ENCODE results near the gene ST8SIA4. TPM values are rescaled to one million over a fixed set of nuclear protein-coding genes. Genes with fewer than 3 reads are reported as not detected.
A peak's percentile ranks its signal among the peaks of the same experiment; 100 is the strongest.

Gene ST8SIA4, protein sequence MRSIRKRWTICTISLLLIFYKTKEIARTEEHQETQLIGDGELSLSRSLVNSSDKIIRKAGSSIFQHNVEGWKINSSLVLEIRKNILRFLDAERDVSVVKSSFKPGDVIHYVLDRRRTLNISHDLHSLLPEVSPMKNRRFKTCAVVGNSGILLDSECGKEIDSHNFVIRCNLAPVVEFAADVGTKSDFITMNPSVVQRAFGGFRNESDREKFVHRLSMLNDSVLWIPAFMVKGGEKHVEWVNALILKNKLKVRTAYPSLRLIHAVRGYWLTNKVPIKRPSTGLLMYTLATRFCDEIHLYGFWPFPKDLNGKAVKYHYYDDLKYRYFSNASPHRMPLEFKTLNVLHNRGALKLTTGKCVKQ
- 1.4 TPM for polyA plus RNA-seq (2013, experiment 1 of 4)
- 0.64 TPM for polyA plus RNA-seq (2013, experiment 2 of 4)
- polyA plus RNA-seq (2013, experiment 3 of 4): 1.3 TPM
- polyA plus RNA-seq (2013, experiment 4 of 4): 1.1 TPM

DNA sequence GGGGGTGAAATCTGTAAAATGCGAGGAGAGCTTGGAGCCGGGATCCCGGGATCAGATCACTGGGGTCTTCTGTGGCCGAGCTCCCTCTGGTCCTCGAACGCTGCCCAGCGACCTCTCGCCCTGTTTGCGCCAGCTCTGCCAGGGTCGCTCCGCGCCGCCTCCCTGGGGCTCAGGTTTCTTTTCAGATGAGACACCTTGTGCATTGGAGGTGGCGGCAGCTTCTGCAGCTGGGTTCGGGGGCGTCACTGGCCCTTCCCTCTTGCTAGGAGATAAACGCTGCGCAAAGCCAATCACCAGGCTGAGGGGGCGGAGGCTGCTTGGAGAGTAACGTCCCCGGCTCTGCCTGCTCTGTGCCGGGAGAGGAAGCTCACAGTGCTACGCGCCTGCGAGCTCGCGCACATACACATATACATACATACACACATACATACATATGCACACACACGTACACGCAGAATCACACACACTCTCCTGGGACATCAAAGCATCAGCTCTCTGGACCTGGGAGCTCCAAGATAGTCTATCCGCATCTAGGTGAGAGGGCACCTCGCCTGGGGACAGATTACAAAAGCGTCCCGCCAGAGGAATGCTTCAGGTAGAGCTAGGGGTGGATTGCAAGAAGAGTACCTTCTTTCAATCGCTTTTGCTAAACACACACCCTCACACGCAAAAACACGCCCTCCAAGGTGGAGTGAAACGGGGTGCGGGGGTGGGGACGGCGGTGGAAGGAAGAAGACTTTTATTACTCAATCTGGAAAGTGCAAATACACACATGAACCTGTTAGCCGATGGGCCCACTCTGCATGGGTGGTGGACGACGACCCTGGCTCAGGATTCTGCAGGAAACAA is at the start of gene ST8SIA4:
Gene ST8SIA4, minus strand, starts transcription at position 244 of the 849 bp plus-strand sequence. CDS start 327 bp downstream, outside the sequence.
- no peak within 1 kb of the TSS for H3K27ac ChIP-seq (ENCODE audit: insufficient read depth, low read depth, low read length, poor library complexity, severe bottlenecking)
- 5 to 6% methylated on average over 39 to 42 of the region's 43 CpGs for WGBS, 2 experiments
- peaks cover 15% of the 10 kb centered on the region for H3K4me1 ChIP-seq (ENCODE audit: control insufficient read depth, insufficient read depth, low read length)
- H3K36me3 ChIP-seq (ENCODE audit: control insufficient read depth, insufficient read depth, low read length): no peaks in the 10 kb centered on the region
- H3K9me3 ChIP-seq (ENCODE audit: control insufficient read depth, low read length): no peaks in the 10 kb centered on the region
- H3K4me3 ChIP-seq (ENCODE audit: insufficient read depth, low read depth, low read length): peak within 1 kb of the TSS; percentile 40
- peaks cover 58% of the 10 kb centered on the region for H3K27me3 ChIP-seq (ENCODE audit: control insufficient read depth, insufficient read depth, low read length, poor library complexity, severe bottlenecking)

- Histone ChIP-seq H3K4me3 (ENCODE audit: insufficient read depth, low read depth, low read length) (no peak overlapping the region), H3K27ac (ENCODE audit: insufficient read depth, low read depth, low read length, poor library complexity, severe bottlenecking) (no peak overlapping the region), H3K9me3 (ENCODE audit: control insufficient read depth, low read length) (no peaks in the 10 kb centered on the region), H3K36me3 (ENCODE audit: control insufficient read depth, insufficient read depth, low read length) (no peaks in the 10 kb centered on the region), H3K4me1 (ENCODE audit: control insufficient read depth, insufficient read depth, low read length) (no peaks in the 10 kb centered on the region), H3K27me3 (ENCODE audit: control insufficient read depth, insufficient read depth, low read length, poor library complexity, severe bottlenecking) (no peaks in the 10 kb centered on the region)
- WGBS, 2 experiments: 75 to 78% methylated on average over 4 of the region's 4 CpGs
Observed at GRCh38 chr5:100950985-100951384, 47.9 kb upstream of the ST8SIA4 start.

- H3K27ac ChIP-seq (ENCODE audit: insufficient read depth, low read depth, low read length, poor library complexity, severe bottlenecking): no peak overlapping the region
- no peaks in the 10 kb centered on the region for H3K4me1 ChIP-seq (ENCODE audit: control insufficient read depth, insufficient read depth, low read length)
- no peaks in the 10 kb centered on the region for H3K36me3 ChIP-seq (ENCODE audit: control insufficient read depth, insufficient read depth, low read length)
- WGBS, 2 experiments: 95 to 100% methylated on average over 2 of the region's 2 CpGs
- no peaks in the 10 kb centered on the region for H3K9me3 ChIP-seq (ENCODE audit: control insufficient read depth, low read length)
- H3K27me3 ChIP-seq (ENCODE audit: control insufficient read depth, insufficient read depth, low read length, poor library complexity, severe bottlenecking): no peaks in the 10 kb centered on the region
- no peak overlapping the region for H3K4me3 ChIP-seq (ENCODE audit: insufficient read depth, low read depth, low read length)
Observed at GRCh38 chr5:100913298-100913697, 10.2 kb upstream of the ST8SIA4 start.

DNA sequence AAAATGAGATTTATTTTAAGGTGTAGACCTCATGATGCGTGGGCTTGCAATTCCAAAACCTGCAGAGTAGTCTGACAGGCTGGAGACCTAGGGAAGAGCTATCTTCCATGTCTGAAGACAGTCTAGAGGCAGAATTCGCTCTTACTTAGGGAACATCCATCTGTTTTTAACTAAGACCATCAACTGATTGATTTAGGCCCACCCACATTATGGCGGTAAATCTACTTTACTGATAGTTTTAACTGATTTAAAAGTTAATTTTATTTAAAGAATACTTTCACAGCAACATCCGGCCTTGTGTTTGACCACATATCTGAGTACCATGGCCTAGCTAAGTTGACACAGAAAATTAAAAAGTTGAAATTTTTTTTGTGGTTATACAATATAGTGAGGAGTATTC is 6.0 kb upstream of the ST8SIA4 start:
- Histone ChIP-seq H3K36me3 (ENCODE audit: control insufficient read depth, insufficient read depth, low read length) (no peaks in the 10 kb centered on the region), H3K4me1 (ENCODE audit: control insufficient read depth, insufficient read depth, low read length) (no peaks in the 10 kb centered on the region)
- 90 to 94% methylated on average over 2 to 3 of the region's 4 CpGs for WGBS, 2 experiments

GRCh38 chr5:100905259-100905914 is 2.3 kb upstream of the ST8SIA4 start:
- Histone ChIP-seq H3K27me3 (ENCODE audit: control insufficient read depth, insufficient read depth, low read length, poor library complexity, severe bottlenecking) (peaks cover 54% of the 10 kb centered on the region), H3K4me3 (ENCODE audit: insufficient read depth, low read depth, low read length) (no peak overlapping the region)
- WGBS, 2 experiments: 75 to 87% methylated on average over 4 to 6 of the region's 6 CpGs

More for the DNA sequence above, 6.0 kb upstream of the ST8SIA4 start:
- H3K9me3 ChIP-seq (ENCODE audit: control insufficient read depth, low read length): no peaks in the 10 kb centered on the region
- H3K27ac ChIP-seq (ENCODE audit: insufficient read depth, low read depth, low read length, poor library complexity, severe bottlenecking): no peak overlapping the region
- H3K27me3 ChIP-seq (ENCODE audit: control insufficient read depth, insufficient read depth, low read length, poor library complexity, severe bottlenecking): peaks cover 21% of the 10 kb centered on the region
- H3K4me3 ChIP-seq (ENCODE audit: insufficient read depth, low read depth, low read length): no peak overlapping the region

DNA sequence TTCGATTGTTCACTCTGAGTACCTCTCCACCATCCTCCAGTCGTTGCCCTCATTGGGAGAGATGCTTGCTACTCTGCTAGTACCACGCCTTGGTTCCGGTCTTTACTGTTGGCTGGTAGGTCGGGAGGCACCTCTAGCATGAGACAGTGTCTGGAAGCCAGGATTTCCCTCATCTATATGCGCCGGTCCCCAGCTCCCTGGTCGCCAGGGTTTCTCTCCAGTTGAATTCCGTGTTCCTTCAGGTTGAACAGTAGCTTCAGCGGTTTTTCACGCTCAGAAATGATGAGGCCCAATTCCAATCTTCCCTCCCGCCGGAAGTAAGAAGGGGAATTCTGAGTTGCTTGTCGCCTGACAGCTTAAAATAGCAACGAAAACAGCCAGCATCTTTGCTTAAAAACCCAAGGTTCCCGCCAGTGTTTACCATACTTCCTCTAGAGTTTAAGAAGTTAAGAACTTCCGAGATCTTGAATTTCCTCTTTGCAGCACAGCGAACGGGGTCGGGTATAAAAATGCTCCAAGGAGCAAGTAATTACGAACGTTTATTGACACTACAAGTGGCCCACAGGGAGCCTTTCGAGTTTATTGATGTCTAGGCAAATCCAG is 1.3 kb upstream of the ST8SIA4 start:
- Histone ChIP-seq H3K9me3 (ENCODE audit: control insufficient read depth, low read length) (no peaks in the 10 kb centered on the region), H3K27me3 (ENCODE audit: control insufficient read depth, insufficient read depth, low read length, poor library complexity, severe bottlenecking) (peaks cover 58% of the 10 kb centered on the region), H3K4me3 (ENCODE audit: insufficient read depth, low read depth, low read length) (no peak overlapping the region), H3K36me3 (ENCODE audit: control insufficient read depth, insufficient read depth, low read length) (no peaks in the 10 kb centered on the region), H3K27ac (ENCODE audit: insufficient read depth, low read depth, low read length, poor library complexity, severe bottlenecking) (no peak overlapping the region), H3K4me1 (ENCODE audit: control insufficient read depth, insufficient read depth, low read length) (peaks cover 15% of the 10 kb centered on the region)
- 64 to 65% methylated on average over 23 of the region's 23 CpGs for WGBS, 2 experiments

More at GRCh38 chr5:100905259-100905914, 2.3 kb upstream of the ST8SIA4 start:
- Histone ChIP-seq H3K27ac (ENCODE audit: insufficient read depth, low read depth, low read length, poor library complexity, severe bottlenecking) (no peak overlapping the region), H3K4me1 (ENCODE audit: control insufficient read depth, insufficient read depth, low read length) (peaks cover 15% of the 10 kb centered on the region), H3K9me3 (ENCODE audit: control insufficient read depth, low read length) (no peaks in the 10 kb centered on the region), H3K36me3 (ENCODE audit: control insufficient read depth, insufficient read depth, low read length) (no peaks in the 10 kb centered on the region)

DNA sequence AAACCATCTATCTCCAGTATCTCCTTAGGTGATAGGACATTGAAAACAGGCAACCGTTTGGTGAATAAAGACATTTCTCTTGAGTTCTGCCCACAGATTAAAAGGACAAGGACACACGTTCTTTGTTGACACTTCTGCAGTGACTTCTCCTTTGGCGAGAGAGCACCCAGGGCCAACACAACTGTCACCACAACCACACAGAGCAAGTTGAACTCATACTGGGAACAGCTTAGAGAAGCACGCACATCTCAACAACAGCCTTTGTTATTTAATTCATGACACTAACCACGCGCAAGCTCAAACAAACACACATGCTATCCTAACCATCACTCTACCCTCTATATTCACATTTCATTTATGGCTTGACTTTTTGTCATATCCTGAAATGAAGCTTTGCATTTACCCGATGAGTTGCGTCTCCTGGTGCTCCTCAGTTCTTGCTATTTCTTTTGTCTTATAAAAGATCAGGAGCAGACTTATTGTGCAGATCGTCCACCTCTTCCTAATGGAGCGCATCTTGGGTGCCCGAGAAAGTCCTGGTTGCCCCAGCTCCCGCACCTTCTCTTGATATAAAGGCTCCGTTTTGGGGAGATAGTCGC is 543 bp downstream of the ST8SIA4 start:
- no peaks in the 10 kb centered on the region for H3K9me3 ChIP-seq (ENCODE audit: control insufficient read depth, low read length)
- 5 to 6% methylated on average over 14 of the region's 14 CpGs for WGBS, 2 experiments
- H3K27ac ChIP-seq (ENCODE audit: insufficient read depth, low read depth, low read length, poor library complexity, severe bottlenecking): no peak overlapping the region
- H3K36me3 ChIP-seq (ENCODE audit: control insufficient read depth, insufficient read depth, low read length): no peaks in the 10 kb centered on the region
- peak overlapping the region; percentile 40 for H3K4me3 ChIP-seq (ENCODE audit: insufficient read depth, low read depth, low read length)
- peaks cover 58% of the 10 kb centered on the region for H3K27me3 ChIP-seq (ENCODE audit: control insufficient read depth, insufficient read depth, low read length, poor library complexity, severe bottlenecking)
- peaks cover 15% of the 10 kb centered on the region for H3K4me1 ChIP-seq (ENCODE audit: control insufficient read depth, insufficient read depth, low read length)

GRCh38 chr5:100901821-100902341 is 1.2 kb downstream of the ST8SIA4 start:
- Histone ChIP-seq H3K27me3 (ENCODE audit: control insufficient read depth, insufficient read depth, low read length, poor library complexity, severe bottlenecking) (peaks cover 58% of the 10 kb centered on the region), H3K4me3 (ENCODE audit: insufficient read depth, low read depth, low read length) (peak overlapping the region; percentile 40), H3K9me3 (ENCODE audit: control insufficient read depth, low read length) (no peaks in the 10 kb centered on the region), H3K27ac (ENCODE audit: insufficient read depth, low read depth, low read length, poor library complexity, severe bottlenecking) (no peak overlapping the region), H3K4me1 (ENCODE audit: control insufficient read depth, insufficient read depth, low read length) (peaks cover 15% of the 10 kb centered on the region), H3K36me3 (ENCODE audit: control insufficient read depth, insufficient read depth, low read length) (no peaks in the 10 kb centered on the region)
- 7 to 14% methylated on average over 4 to 9 of the region's 9 CpGs for WGBS, 2 experiments

Data from ectodermal cell (in vitro differentiated cells).